SU-DHL-6 (cell line): ENCODE results near the gene GPD2.

Source experiments
- H2AFZ ChIP-seq: fragments of 200-600 bp; sonication (generic); 2 replicates; pipeline ENCODE4 v1.6.1; 2014; ENCODE audit warnings: low read depth, mild to moderate bottlenecking, moderate library complexity, mixed read lengths, antibody characterized with exemption, low read length; ENCODE audit not compliant: severe bottlenecking
- H3F3A ChIP-seq: fragments of 200-600 bp; shearing (Covaris generic); 2 replicates; pipeline ENCODE4 v1.6.0; 2016; ENCODE audit warnings: antibody characterized with exemption, mild to moderate bottlenecking; ENCODE audit not compliant: insufficient read depth
- H3K27ac ChIP-seq: fragments of 200-600 bp; sonication (generic); 2 replicates; pipeline ENCODE4 v1.5.1; 2016; ENCODE audit warnings: low read depth, mild to moderate bottlenecking, low read length, moderate library complexity, mixed read lengths
- H3K27me3 ChIP-seq: fragments of 200-600 bp; sonication (generic), shearing (Covaris generic); 2 replicates; pipeline ENCODE4 v1.6.0; 2014; ENCODE audit warnings: mild to moderate bottlenecking, low read length
- H3K36me3 ChIP-seq: fragments of 200-600 bp; sonication (generic); 2 replicates; pipeline ENCODE4 v1.6.1; 2014; ENCODE audit warnings: mild to moderate bottlenecking, low read length, mixed read lengths
- H3K4me2 ChIP-seq: fragments of 300-600, 200-600 bp; shearing (Covaris generic), sonication (generic); 2 replicates; pipeline ENCODE4 v1.6.0; 2014; ENCODE audit warnings: low read length, low read depth, mild to moderate bottlenecking; ENCODE audit not compliant: poor library complexity, severe bottlenecking
- H3K4me3 ChIP-seq: fragments of 200-600 bp; sonication (generic); 2 replicates; pipeline ENCODE4 v1.5.1; 2014; ENCODE audit warnings: antibody characterized with exemption, low read length, mild to moderate bottlenecking, mixed read lengths; ENCODE audit not compliant: insufficient read depth, poor library complexity, severe bottlenecking
- H3K79me2 ChIP-seq: fragments of 200-600 bp; sonication (generic); 2 replicates; pipeline ENCODE4 v1.6.1; 2014; ENCODE audit warnings: mild to moderate bottlenecking, low read length, moderate library complexity; ENCODE audit not compliant: insufficient read depth
- H3K9ac ChIP-seq: fragments of 200-600 bp; sonication (generic); 2 replicates; pipeline ENCODE4 v1.7.0; 2014; ENCODE audit warnings: mild to moderate bottlenecking, low read length
- H3K9me2 ChIP-seq: fragments of 200-600 bp; sonication (generic); replicated peaks from 2 replicates; pipeline ENCODE4 v1.6.1; 2014; ENCODE audit warnings: low read length; ENCODE audit not compliant: insufficient read depth
- H3K9me3 ChIP-seq: fragments of 200-600 bp; sonication (generic); 2 replicates; pipeline ENCODE4 v1.6.1; 2014; ENCODE audit warnings: low read length, mixed read lengths; ENCODE audit not compliant: insufficient read depth
- H4K20me1 ChIP-seq: fragments of 200-600 bp; sonication (generic); 2 replicates; pipeline ENCODE4 v1.6.1; 2014; ENCODE audit warnings: low read depth, mild to moderate bottlenecking, antibody characterized with exemption, low read length, moderate library complexity, mixed read lengths
- CTCF ChIP-seq: fragments of 200-600 bp; sonication (generic); IDR thresholded peaks from one replicate; pipeline ENCODE4 v1.5.1; 2017; ENCODE audit warnings: antibody characterized with exemption, mild to moderate bottlenecking, low read length, moderate library complexity; ENCODE audit not compliant: insufficient read depth, poor library complexity, severe bottlenecking
- EZH2phosphoT487 ChIP-seq: fragments of 200-600 bp; sonication (generic), shearing (Covaris generic); conservative IDR thresholded peaks from 2 replicates; pipeline ENCODE4 v1.6.1; 2018; ENCODE audit warnings: mild to moderate bottlenecking, antibody characterized with exemption, low read length, moderate library complexity, mixed read lengths

GPD2 gene

GRCh38 chr2:156553714-156554442 is 117.7 kb downstream of the GPD2 start:
- Histone ChIP-seq H3K4me2 (no peak overlapping the region), H3K36me3 (no peaks in the 10 kb centered on the region), H4K20me1 (no peaks in the 10 kb centered on the region), H3K27me3 (no peaks in the 10 kb centered on the region), H3K9me3 (no peaks in the 10 kb centered on the region), H3K27ac (no peak overlapping the region), H2AFZ (no peak overlapping the region), H3K4me3 (no peak overlapping the region), H3K9ac (no peak overlapping the region), H3K9me2 (no peaks in the 10 kb centered on the region), H3F3A (no peaks in the 10 kb centered on the region), H3K79me2 (no peaks in the 10 kb centered on the region)
- TF ChIP-seq EZH2phosphoT487: no peak
- no peak for TF ChIP-seq CTCF

- H3K4me2 ChIP-seq: no peak overlapping the region
- H3K9me3 ChIP-seq: no peaks in the 10 kb centered on the region
- H3K27ac ChIP-seq: no peak overlapping the region
- TF ChIP-seq EZH2phosphoT487 (no peak), CTCF (no peak)
- no peaks in the 10 kb centered on the region for H3K36me3 ChIP-seq
- H3K4me3 ChIP-seq: no peak overlapping the region
- no peaks in the 10 kb centered on the region for H3F3A ChIP-seq
- H3K9me2 ChIP-seq: no peaks in the 10 kb centered on the region
- no peaks in the 10 kb centered on the region for H4K20me1 ChIP-seq
- no peaks in the 10 kb centered on the region for H3K27me3 ChIP-seq
- H3K79me2 ChIP-seq: no peaks in the 10 kb centered on the region
- H3K9ac ChIP-seq: no peak overlapping the region
- H2AFZ ChIP-seq: no peak overlapping the region
Observed at GRCh38 chr2:156561326-156561725, 125.1 kb downstream of the GPD2 start.

- no peak overlapping the region for H3K4me2 ChIP-seq
- H4K20me1 ChIP-seq: no peaks in the 10 kb centered on the region
- H2AFZ ChIP-seq: no peak overlapping the region
- no peaks in the 10 kb centered on the region for H3K9me2 ChIP-seq
- no peaks in the 10 kb centered on the region for H3K27me3 ChIP-seq
- no peak overlapping the region for H3K4me3 ChIP-seq
- no peaks in the 10 kb centered on the region for H3F3A ChIP-seq
- H3K27ac ChIP-seq: no peak overlapping the region
- no peak overlapping the region for H3K9ac ChIP-seq
- no peaks in the 10 kb centered on the region for H3K36me3 ChIP-seq
- TF ChIP-seq CTCF (no peak), EZH2phosphoT487 (no peak)
- H3K79me2 ChIP-seq: no peaks in the 10 kb centered on the region
- no peaks in the 10 kb centered on the region for H3K9me3 ChIP-seq
Observed at GRCh38 chr2:156562124-156562523, 125.9 kb downstream of the GPD2 start.
